ENCODE results near the gene CASK.
"Not testable (repeated sequence)": the region's sequence is repeated elsewhere in the genome, so short reads cannot be mapped to it uniquely, and the experiment has no call there.

The CASK gene

GRCh38 chrX:41688156-41688555 is 235.2 kb downstream of the CASK start:
- no peak for DNase-seq

GRCh38 chrX:41686788-41687187 is 236.6 kb downstream of the CASK start:
- no peak for DNase-seq

- no peak for DNase-seq
These were observed 238.4 kb downstream of the CASK start for GRCh38 chrX:41684940-41685339.

GRCh38 chrX:41684138-41684537 is 239.2 kb downstream of the CASK start:
- DNase-seq, result no peak

- DNase-seq, result no peak
These were observed 245.9 kb downstream of the CASK start for GRCh38 chrX:41677183-41678060.

GRCh38 chrX:41676361-41676760 is 247.0 kb downstream of the CASK start:
- DNase-seq, result not testable (repeated sequence)

- no peak for DNase-seq
These were observed 250.7 kb downstream of the CASK start for GRCh38 chrX:41672643-41673042.

GRCh38 chrX:41671082-41671481 is 252.3 kb downstream of the CASK start:
- no peak for DNase-seq

- DNase-seq, result no peak
These were observed 253.2 kb downstream of the CASK start for GRCh38 chrX:41670112-41670511.

- no peak for DNase-seq
These were observed 255.7 kb downstream of the CASK start for GRCh38 chrX:41667631-41668030.

GRCh38 chrX:41666251-41666650 is 257.1 kb downstream of the CASK start:
- no peak for DNase-seq

GRCh38 chrX:41665686-41666085 is 257.7 kb downstream of the CASK start:
- no peak for DNase-seq

- no peak for DNase-seq
These were observed 258.4 kb downstream of the CASK start for GRCh38 chrX:41664908-41665307.

GRCh38 chrX:41664375-41664901 is 258.9 kb downstream of the CASK start:
- DNase-seq, result no peak

- no peak for DNase-seq
These were observed 261.8 kb downstream of the CASK start for GRCh38 chrX:41661366-41662095.

- no peak for DNase-seq
These were observed 267.7 kb downstream of the CASK start for GRCh38 chrX:41655631-41656030.

GRCh38 chrX:41655101-41655500 is 268.3 kb downstream of the CASK start:
- no peak for DNase-seq

GRCh38 chrX:41653125-41653524 is 270.2 kb downstream of the CASK start:
- DNase-seq, result no peak

- DNase-seq, result not testable (repeated sequence)
These were observed 277.2 kb downstream of the CASK start for GRCh38 chrX:41646201-41646600.

GRCh38 chrX:41634284-41634683 is 289.1 kb downstream of the CASK start:
- DNase-seq, result no peak

- no peak for DNase-seq
These were observed 293.3 kb downstream of the CASK start for GRCh38 chrX:41630091-41630490.

- DNase-seq, result no peak
These were observed 293.8 kb downstream of the CASK start for GRCh38 chrX:41629539-41629938.

GRCh38 chrX:41621222-41621723 is 302.1 kb downstream of the CASK start:
- no peak for DNase-seq

- no peak for DNase-seq
These were observed 304.1 kb downstream of the CASK start for GRCh38 chrX:41619221-41619620.
